Bronchial epithelial cell (primary cell): ENCODE measurements around the gene MAMDC2. TPM values are rescaled to one million over a fixed set of nuclear protein-coding genes. Genes with fewer than 3 reads are reported as not detected.
A peak's percentile ranks its signal among the peaks of the same experiment; 100 is the strongest.

ENCODE experiments used
- DNase-seq: peaks from one replicate; pipeline ENCODE4 v3.0.0-alpha.2; 2010; ENCODE audit warnings: low read depth
- FAIRE-seq: peaks from 2 replicates; lab custom pipeline; 2011; peaks lifted over from hg19 to GRCh38; lab: Jason Lieb, UNC
- H3K27me3 ChIP-seq: 2 replicates; pipeline ENCODE4 v1.5.1; 2011; ENCODE audit warnings: low read length; ENCODE audit not compliant: control insufficient read depth, insufficient read depth
- H3K36me3 ChIP-seq: 2 replicates; pipeline ENCODE4 v1.5.1; 2011; ENCODE audit warnings: low read length; ENCODE audit not compliant: control insufficient read depth, insufficient read depth
- H3K4me3 ChIP-seq: 2 replicates; pipeline ENCODE4 v1.5.1; 2011; ENCODE audit warnings: mild to moderate bottlenecking, low read depth, low read length, control low read depth
- total RNA-seq: library from RNA; depleted of rRNA; stranded (reverse); fragments of >200 nt; gene quantifications from 2 replicates; pipeline ENCODE4 v1.2.1, GENCODE V29; 2014
- TF ChIP-seq, protein P1 (sequence below): IDR thresholded peaks from 2 replicates; pipeline ENCODE4 v1.5.1; 2011; ENCODE audit warnings: mild to moderate bottlenecking, moderate library complexity, low read length, control low read depth, inconsistent platforms; ENCODE audit not compliant: insufficient read depth, severe bottlenecking

MAMDC2 gene
- total RNA-seq, 1 donor from 2014 or later, result 0.53 TPM

DNA sequence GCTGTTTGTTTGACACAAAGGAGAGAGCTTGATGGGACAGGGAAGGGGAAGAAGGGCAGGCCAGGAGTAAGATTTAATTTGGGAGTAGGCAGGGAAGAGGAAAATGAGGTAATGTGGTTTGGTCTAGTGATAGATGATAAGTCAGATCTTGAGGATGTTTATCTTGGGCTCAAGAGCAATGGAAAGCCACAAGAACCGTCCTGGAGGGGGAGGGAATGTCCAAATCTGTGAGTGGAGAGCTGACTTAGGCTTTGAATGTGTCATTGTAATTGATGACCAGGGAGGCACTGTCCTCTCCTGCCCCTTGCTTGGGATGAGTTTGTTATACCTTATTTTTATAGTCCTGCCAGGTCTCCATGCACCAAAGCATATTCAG is 37.5 kb downstream of the MAMDC2 start:
- Histone ChIP-seq H3K4me3 (no peak overlapping the region), H3K27me3 (no peaks in the 10 kb centered on the region), H3K36me3 (no peaks in the 10 kb centered on the region)
- TF ChIP-seq, protein P1, sequence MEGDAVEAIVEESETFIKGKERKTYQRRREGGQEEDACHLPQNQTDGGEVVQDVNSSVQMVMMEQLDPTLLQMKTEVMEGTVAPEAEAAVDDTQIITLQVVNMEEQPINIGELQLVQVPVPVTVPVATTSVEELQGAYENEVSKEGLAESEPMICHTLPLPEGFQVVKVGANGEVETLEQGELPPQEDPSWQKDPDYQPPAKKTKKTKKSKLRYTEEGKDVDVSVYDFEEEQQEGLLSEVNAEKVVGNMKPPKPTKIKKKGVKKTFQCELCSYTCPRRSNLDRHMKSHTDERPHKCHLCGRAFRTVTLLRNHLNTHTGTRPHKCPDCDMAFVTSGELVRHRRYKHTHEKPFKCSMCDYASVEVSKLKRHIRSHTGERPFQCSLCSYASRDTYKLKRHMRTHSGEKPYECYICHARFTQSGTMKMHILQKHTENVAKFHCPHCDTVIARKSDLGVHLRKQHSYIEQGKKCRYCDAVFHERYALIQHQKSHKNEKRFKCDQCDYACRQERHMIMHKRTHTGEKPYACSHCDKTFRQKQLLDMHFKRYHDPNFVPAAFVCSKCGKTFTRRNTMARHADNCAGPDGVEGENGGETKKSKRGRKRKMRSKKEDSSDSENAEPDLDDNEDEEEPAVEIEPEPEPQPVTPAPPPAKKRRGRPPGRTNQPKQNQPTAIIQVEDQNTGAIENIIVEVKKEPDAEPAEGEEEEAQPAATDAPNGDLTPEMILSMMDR, result no peak
- FAIRE-seq (no peak), DNase-seq (peak; percentile 53)

DNA sequence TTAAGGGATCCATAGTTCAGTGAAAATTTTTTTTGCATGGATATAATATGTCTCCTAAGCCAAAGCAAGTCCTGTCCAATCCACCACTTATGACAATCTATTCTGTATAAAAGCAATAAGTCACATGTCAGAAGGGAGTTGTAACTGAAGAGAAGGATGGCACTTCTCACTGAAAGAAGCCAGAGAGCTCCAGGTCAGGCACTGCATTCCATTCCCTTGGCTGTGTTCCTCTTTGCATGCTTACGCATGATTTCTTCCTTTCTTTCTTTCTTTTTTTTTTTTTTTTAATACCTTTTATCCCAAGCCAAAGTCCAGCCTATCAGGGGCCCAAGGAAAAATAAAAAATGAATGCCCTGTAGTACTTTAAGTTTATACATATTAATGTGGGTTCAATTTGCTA is 39.8 kb downstream of the MAMDC2 start:
- H3K36me3 ChIP-seq, result no peaks in the 10 kb centered on the region
- H3K4me3 ChIP-seq, result no peak overlapping the region
- H3K27me3 ChIP-seq, result no peaks in the 10 kb centered on the region
- FAIRE-seq, result no peak
- DNase-seq, result peak; percentile 38
- TF ChIP-seq, protein P1, result no peak

DNA sequence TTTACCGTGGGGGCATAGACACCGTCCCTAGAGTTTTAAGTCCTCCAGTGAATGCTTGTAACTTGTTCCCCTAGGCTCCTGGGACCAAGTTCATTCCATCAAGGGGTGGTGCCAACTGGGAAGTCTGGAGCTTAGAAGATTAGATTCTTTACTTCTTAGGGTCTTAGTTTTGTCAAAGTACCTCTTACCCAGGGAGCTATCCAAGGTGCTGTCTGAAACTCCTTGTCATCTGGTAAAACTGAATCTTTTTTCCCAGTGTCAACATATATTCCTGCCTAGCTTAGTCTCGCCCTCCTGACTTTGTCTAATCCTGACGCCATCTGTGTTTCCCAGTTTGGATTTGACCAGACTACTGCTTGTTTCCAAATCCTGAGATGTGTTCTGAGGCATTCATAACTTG is 41.6 kb downstream of the MAMDC2 start:
- DNase-seq, result peak; percentile 33
- FAIRE-seq, result no peak
- Histone ChIP-seq H3K4me3 (no peak overlapping the region), H3K27me3 (no peaks in the 10 kb centered on the region), H3K36me3 (no peaks in the 10 kb centered on the region)
- TF ChIP-seq, protein P1, result no peak

DNA sequence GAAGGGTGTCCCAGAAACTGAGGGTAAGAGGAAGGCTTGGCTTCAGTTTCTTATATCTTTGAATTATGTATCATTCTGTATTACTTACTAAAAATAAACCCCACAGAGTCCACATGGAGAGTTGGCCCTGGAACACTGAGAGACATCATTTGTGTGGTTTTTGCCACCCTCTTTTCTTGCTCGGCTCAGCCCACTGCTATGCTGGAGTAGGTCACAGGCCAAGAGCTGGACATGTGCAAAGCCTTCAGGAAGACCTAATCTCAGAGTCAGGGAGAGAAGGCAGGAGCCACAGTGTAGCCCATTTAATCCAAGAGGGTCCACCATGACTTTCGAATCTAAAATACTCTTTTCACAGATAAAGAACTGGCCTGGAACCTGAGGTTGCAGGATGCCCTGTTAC is 47.5 kb downstream of the MAMDC2 start:
- Histone ChIP-seq H3K4me3 (no peak overlapping the region), H3K27me3 (no peaks in the 10 kb centered on the region), H3K36me3 (no peaks in the 10 kb centered on the region)
- FAIRE-seq (no peak), DNase-seq (no peak)
- TF ChIP-seq, protein P1, result no peak

DNA sequence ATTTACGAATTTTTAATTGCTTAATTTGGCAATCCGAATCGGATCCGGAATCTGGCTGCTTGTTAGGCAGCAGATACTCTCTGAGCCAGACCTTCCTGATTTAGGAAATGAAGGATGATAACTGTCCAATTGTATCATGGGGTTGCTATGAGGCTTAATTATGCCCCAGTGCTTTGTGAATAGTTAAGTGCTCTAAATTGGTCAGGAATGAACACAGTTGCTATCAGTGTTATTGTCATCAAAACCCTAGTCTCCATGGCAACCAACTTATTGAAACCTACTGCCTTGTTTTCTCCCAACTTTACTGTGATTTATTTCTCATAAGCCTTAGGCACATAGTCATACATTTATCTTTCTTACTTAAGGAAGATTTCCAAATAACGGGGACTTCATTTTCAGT is 47.9 kb downstream of the MAMDC2 start:
- no peak for DNase-seq
- Histone ChIP-seq H3K4me3 (no peak overlapping the region), H3K36me3 (no peaks in the 10 kb centered on the region), H3K27me3 (no peaks in the 10 kb centered on the region)
- no peak for FAIRE-seq
- TF ChIP-seq, protein P1, result no peak

DNA sequence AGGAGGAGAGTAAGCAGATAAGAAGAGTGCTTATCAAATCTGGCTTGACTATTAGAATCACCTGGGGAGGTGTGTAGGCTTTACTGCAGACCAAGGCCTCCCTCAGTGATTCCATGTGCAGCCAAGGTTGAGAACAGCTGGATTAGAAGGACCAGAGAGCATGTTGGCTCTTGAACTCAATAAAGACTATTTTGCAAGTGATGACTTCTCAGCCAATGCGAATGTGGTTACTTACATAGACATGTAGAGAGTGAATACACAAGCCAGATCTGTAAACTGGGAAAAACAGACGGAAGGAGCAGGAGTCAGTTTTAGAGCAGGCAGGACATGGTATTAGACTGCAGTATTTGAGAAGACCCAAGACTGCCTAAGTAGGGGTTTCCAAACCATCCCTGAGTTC is 48.5 kb downstream of the MAMDC2 start:
- no peaks in the 10 kb centered on the region for H3K36me3 ChIP-seq
- TF ChIP-seq, protein P1, result no peak
- DNase-seq (no peak), FAIRE-seq (no peak)
- no peaks in the 10 kb centered on the region for H3K27me3 ChIP-seq
- no peak overlapping the region for H3K4me3 ChIP-seq
